Spleen (tissue), 11 donors: Measurements from ENCODE around the gene SMAD3. TPM values are rescaled to one million over a fixed set of nuclear protein-coding genes. Genes with fewer than 3 reads are reported as not detected.
A peak's percentile ranks its signal among the peaks of the same experiment; 100 is the strongest.

Experiments used
- DNase-seq: peaks from one replicate; pipeline ENCODE4 v3.0.0-alpha.2; 2020
- H3K27ac ChIP-seq, 8 donors: fragments of 200-600 bp; sonication (generic) in 7 of 8; 1 replicate in 4 of 8; 2 replicates in 4 of 8; pipeline versions ENCODE4 v1.5.0 to v1.8.0; 2016 to 2021; ENCODE audit warnings: inconsistent platforms in 4 of 8, mild to moderate bottlenecking in 4 of 8, moderate library complexity in 1 of 8
- H3K27me3 ChIP-seq, 7 donors: fragments of 200-600 bp; sonication (generic) in 6 of 7; replicated peaks in 1 of 7; 1 replicate in 4 of 7; 2 replicates in 3 of 7; pipeline versions ENCODE4 v1.5.0 to v1.8.0; 2016 to 2021; ENCODE audit warnings: inconsistent platforms in 3 of 7, mild to moderate bottlenecking in 1 of 7
- H3K36me3 ChIP-seq, 6 donors: fragments of 200-600 bp; sonication (generic) in 5 of 6; 1 replicate in 4 of 6; 2 replicates in 2 of 6; pipeline versions ENCODE4 v1.5.0 to v1.8.0; 2016 to 2021; ENCODE audit warnings: inconsistent platforms in 2 of 6
- H3K4me1 ChIP-seq, 6 donors: fragments of 200-600 bp; sonication (generic) in 5 of 6; 1 replicate in 3 of 6; 2 replicates in 3 of 6; pipeline versions ENCODE4 v1.5.0 to v1.8.0; 2016 to 2021; ENCODE audit warnings: inconsistent platforms in 3 of 6
- H3K4me3 ChIP-seq, 8 donors: fragments of 200-600 bp; sonication (generic) in 7 of 8; 1 replicate in 4 of 8; 2 replicates in 4 of 8; pipeline versions ENCODE4 v1.5.0 to v1.8.0; 2016 to 2021; ENCODE audit warnings: inconsistent platforms in 4 of 8, mild to moderate bottlenecking in 4 of 8, moderate library complexity in 2 of 8
- H3K9me3 ChIP-seq, 8 donors: fragments of 200-600 bp; sonication (generic) in 7 of 8; 1 replicate in 4 of 8; 2 replicates in 4 of 8; pipeline versions ENCODE4 v1.5.0 to v1.8.0; 2016 to 2021; ENCODE audit warnings: inconsistent platforms in 4 of 8
- CTCF ChIP-seq, 11 experiments: fragments of 200-600 bp in 7 of 11; fragments of 450-650 bp in 4 of 11; sonication (generic) in 4 of 11; IDR thresholded peaks in 8 of 11; conservative IDR thresholded peaks in 3 of 11; 1 replicate in 7 of 11; 2 replicates in 4 of 11; pipeline versions ENCODE4 v1.4.0 to v1.8.0; 2016 to 2021; ENCODE audit warnings: antibody characterized with exemption in 11 of 11, inconsistent platforms in 4 of 11, mild to moderate bottlenecking in 1 of 11
- POLR2A ChIP-seq, 3 donors: fragments of 450-650 bp; IDR thresholded peaks; one replicate each; pipeline ENCODE4 v1.5.1; 2017; ENCODE audit warnings: antibody characterized with exemption in 3 of 3, mild to moderate bottlenecking in 1 of 3
- POLR2AphosphoS5 ChIP-seq, 3 donors: sonication (generic); formaldehyde crosslinking; IDR thresholded peaks; one replicate each; pipeline ENCODE4 v1.5.1; 2017; ENCODE audit warnings: antibody characterized with exemption in 3 of 3
- WGBS, 5 donors: extraction: QIAGEN DNeasy Blood & Tissue Kit in 3 of 5; methylation state at CpG; one replicate each; pipeline versions ENCODE4 v1.1.5 to v1.1.7; 2013 to 2018; 5-methylcytosine and 5-hydroxymethylcytosine counted together
- intact Hi-C: fragments of 100-400 bp; cut with DNase I; formaldehyde crosslinking; loops from one replicate; pipeline ENCODE4 v1.15.0; 2023; ENCODE audit warnings: low total_unique reads
- polyA plus RNA-seq, 3 donors: library from polyadenylated mRNA; stranded (reverse); fragments of 200-250 nt; gene quantifications; one replicate each; pipeline ENCODE4 v1.2.1, GENCODE V29; 2013
- total RNA-seq, 7 donors: library from RNA; depleted of rRNA in 3 of 7; stranded (reverse); fragments of >200 nt in 3 of 7; fragmentation: NEBNext Ultra II Directional in 4 of 7; extraction: Animal tissue kit (Norgen Biotek cat#: 25700) in 4 of 7; gene quantifications; one replicate each; pipeline versions ENCODE4 v1.1.0 to v1.2.1, GENCODE V29; 2016 to 2021
- donor health status: healthy with polysubstance abuse.
- donor health status: DM: no; HTN: no; CAD: no; lungs with moderate emphysema.
- donor health status: DM: no; HTN: no; CAD: no.
- donor health status: Bipolar disorder and iron deficiency.
- donor health status: healthy.
- donor health status: DM: no; HTN: no; CAD: no.
- donor health status: DM: yes; HTN: yes; CAD: no.

SMAD3 gene
- total and polyA plus RNA-seq, 10 donors = 8.3 to 78.4 (median 33.7) TPM

- Histone ChIP-seq H3K4me3 (no peak overlapping the region), H3K27ac (peak overlapping the region in 4 of 8 donors; percentile 69 to 85 (median 78)), H3K4me1 (peaks cover 79 to 100% (median 99%) of the 10 kb centered on the region in 6 donors), H3K9me3 (no peaks in the 10 kb centered on the region), H3K27me3 (no peaks in the 10 kb centered on the region), H3K36me3 (peaks cover 0 to 12% (median 3%) of the 10 kb centered on the region in 6 donors)
- intact Hi-C loops = no loop called here
- TF ChIP-seq CTCF (IDR thresholded peaks at IDR 0.05 in 8 of 11, conservative IDR thresholded peaks at IDR 0.05 in 3 of 11) = no peak
- no peak for TF ChIP-seq POLR2A (IDR thresholded peaks at IDR 0.05)
- TF ChIP-seq POLR2AphosphoS5 (IDR thresholded peaks at IDR 0.05) = peak in 1 of 3 donors; percentile 31
- WGBS, 5 donors = 71 to 79% (median 76%) methylated on average over 14 to 15 of the region's 15 CpGs
- peak; percentile 73 for DNase-seq
Observed at GRCh38 chr15:67089217-67090193, 24.1 kb downstream of the SMAD3 start.

- no peak overlapping the region for H3K4me3 ChIP-seq
- H3K36me3 ChIP-seq = peaks cover 0 to 16% (median 3%) of the 10 kb centered on the region in 6 donors
- intact Hi-C loops = no loop called here
- WGBS, 5 donors = 56 to 74% (median 60%) methylated on average over 7 of the region's 7 CpGs
- no peaks in the 10 kb centered on the region for H3K27me3 ChIP-seq
- no peaks in the 10 kb centered on the region for H3K9me3 ChIP-seq
- TF ChIP-seq POLR2A (IDR thresholded peaks at IDR 0.05) (no peak), POLR2AphosphoS5 (IDR thresholded peaks at IDR 0.05) (no peak), CTCF (IDR thresholded peaks at IDR 0.05 in 8 of 11, conservative IDR thresholded peaks at IDR 0.05 in 3 of 11) (no peak)
- peaks cover 69 to 100% (median 98%) of the 10 kb centered on the region in 6 donors for H3K4me1 ChIP-seq
- no peak for DNase-seq
- peak overlapping the region; percentile 28 to 85 (median 70) for H3K27ac ChIP-seq
Observed at GRCh38 chr15:67090297-67091070, 25.1 kb downstream of the SMAD3 start.

- Histone ChIP-seq H3K36me3 (peaks cover 0 to 20% (median 3%) of the 10 kb centered on the region in 6 donors), H3K27me3 (no peaks in the 10 kb centered on the region), H3K4me3 (peak overlapping the region in 1 of 8 donors; percentile 21), H3K9me3 (no peaks in the 10 kb centered on the region), H3K27ac (peak overlapping the region; percentile 28 to 85 (median 70)), H3K4me1 (peaks cover 63 to 100% (median 95%) of the 10 kb centered on the region in 6 donors)
- intact Hi-C loops = no loop called here
- peak; percentile 86 for DNase-seq
- 27 to 54% (median 35%) methylated on average over 14 of the region's 14 CpGs for WGBS, 5 donors
- TF ChIP-seq POLR2A (IDR thresholded peaks at IDR 0.05) (no peak), POLR2AphosphoS5 (IDR thresholded peaks at IDR 0.05) (peak in 2 of 3 donors; percentile 70 to 83), CTCF (IDR thresholded peaks at IDR 0.05 in 8 of 11, conservative IDR thresholded peaks at IDR 0.05 in 3 of 11) (no peak)
Observed at GRCh38 chr15:67091071-67091979, 25.9 kb downstream of the SMAD3 start.
